ENCODE measurements around the gene SEMA3E. TPM values are rescaled to one million over a fixed set of nuclear protein-coding genes. Genes with fewer than 3 reads are reported as not detected.
"Not testable (repeated sequence)": the region's sequence is repeated elsewhere in the genome, so short reads cannot be mapped to it uniquely, and the experiment has no call there.

The SEMA3E gene
- total and polyA plus RNA-seq, 2 experiments from 2014 or later: 7.0 to 14.0 TPM

DNA sequence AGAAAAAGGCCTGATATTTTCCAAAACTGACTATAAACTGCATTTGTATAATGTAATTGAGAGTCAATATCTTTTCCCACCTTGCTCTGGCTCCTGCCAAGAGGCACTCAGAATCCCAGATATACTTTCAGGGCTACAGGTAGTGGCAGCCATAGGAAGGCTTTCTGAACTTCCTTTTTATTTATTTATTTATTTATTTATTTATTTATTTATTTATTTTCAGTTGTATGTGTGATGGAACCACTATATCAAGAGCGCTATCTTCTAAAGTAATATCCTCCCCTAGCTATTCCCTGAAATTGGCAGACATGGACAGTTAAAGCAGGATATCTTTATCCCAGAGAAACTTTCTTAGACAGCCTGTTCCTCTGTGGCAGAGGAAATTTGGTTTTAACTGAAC is 86.7 kb downstream of the SEMA3E start:
- Histone ChIP-seq H3K9me3 (ENCODE audit: low read depth) (no peaks in the 10 kb centered on the region), H3K27ac (no peak overlapping the region), H3K4me1 (ENCODE audit: insufficient read depth) (no peaks in the 10 kb centered on the region), H3K36me3 (replicated peaks; ENCODE audit: insufficient read depth, low read depth) (no peaks in the 10 kb centered on the region), H3K9me2 (replicated peaks; ENCODE audit: insufficient read depth) (no peaks in the 10 kb centered on the region), H3K4me3 (no peak overlapping the region), H3K79me2 (no peaks in the 10 kb centered on the region), H2AFZ (no peak overlapping the region), H4K20me1 (ENCODE audit: insufficient read depth, poor library complexity, severe bottlenecking) (no peaks in the 10 kb centered on the region), H3K4me2 (no peak overlapping the region), H3K27me3 (no peaks in the 10 kb centered on the region)
- WGBS (ENCODE audit: low lambda C conversion rate, missing lambda C conversion rate): 100% methylated on average over 1 of the region's 1 CpG
- TF ChIP-seq, protein P1, sequence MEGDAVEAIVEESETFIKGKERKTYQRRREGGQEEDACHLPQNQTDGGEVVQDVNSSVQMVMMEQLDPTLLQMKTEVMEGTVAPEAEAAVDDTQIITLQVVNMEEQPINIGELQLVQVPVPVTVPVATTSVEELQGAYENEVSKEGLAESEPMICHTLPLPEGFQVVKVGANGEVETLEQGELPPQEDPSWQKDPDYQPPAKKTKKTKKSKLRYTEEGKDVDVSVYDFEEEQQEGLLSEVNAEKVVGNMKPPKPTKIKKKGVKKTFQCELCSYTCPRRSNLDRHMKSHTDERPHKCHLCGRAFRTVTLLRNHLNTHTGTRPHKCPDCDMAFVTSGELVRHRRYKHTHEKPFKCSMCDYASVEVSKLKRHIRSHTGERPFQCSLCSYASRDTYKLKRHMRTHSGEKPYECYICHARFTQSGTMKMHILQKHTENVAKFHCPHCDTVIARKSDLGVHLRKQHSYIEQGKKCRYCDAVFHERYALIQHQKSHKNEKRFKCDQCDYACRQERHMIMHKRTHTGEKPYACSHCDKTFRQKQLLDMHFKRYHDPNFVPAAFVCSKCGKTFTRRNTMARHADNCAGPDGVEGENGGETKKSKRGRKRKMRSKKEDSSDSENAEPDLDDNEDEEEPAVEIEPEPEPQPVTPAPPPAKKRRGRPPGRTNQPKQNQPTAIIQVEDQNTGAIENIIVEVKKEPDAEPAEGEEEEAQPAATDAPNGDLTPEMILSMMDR (IDR thresholded peaks at IDR 0.05; ENCODE audit: poor library complexity): no peak
- TF ChIP-seq EZH2 (IDR thresholded peaks at IDR 0.05; ENCODE audit: borderline replicate concordance) (no peak), EZH2phosphoT487 (IDR thresholded peaks at IDR 0.05; ENCODE audit: low read depth, severe bottlenecking, unreplicated experiment) (no peak)
- DNase-seq (ENCODE audit: low spot score): no peak

DNA sequence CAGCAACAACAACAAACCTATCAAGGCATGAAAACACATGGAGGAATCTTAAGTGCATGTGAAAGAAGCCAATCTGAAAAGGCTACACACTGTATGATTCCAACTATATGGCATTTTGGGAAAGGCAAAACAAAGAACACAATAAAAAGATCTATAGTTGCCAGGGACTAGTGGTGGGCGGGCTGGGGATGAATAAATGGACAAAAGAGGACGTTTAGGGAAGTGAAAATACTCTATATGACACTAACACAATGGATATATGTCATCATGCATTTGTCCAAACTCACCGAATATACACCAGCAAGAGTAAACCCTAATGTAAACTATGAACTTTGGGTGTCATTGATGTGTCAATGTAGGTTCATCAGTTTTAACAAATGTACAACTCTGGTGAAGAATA is 89.1 kb downstream of the SEMA3E start:
- Histone ChIP-seq H3K4me3 (no peak overlapping the region), H3K79me2 (no peaks in the 10 kb centered on the region), H3K36me3 (replicated peaks; ENCODE audit: insufficient read depth, low read depth) (no peaks in the 10 kb centered on the region), H3K4me1 (ENCODE audit: insufficient read depth) (no peaks in the 10 kb centered on the region), H3K9me2 (replicated peaks; ENCODE audit: insufficient read depth) (no peaks in the 10 kb centered on the region), H2AFZ (no peak overlapping the region), H3K9me3 (ENCODE audit: low read depth) (no peaks in the 10 kb centered on the region), H3K27me3 (no peaks in the 10 kb centered on the region), H4K20me1 (ENCODE audit: insufficient read depth, poor library complexity, severe bottlenecking) (no peaks in the 10 kb centered on the region), H3K27ac (no peak overlapping the region), H3K4me2 (no peak overlapping the region)
- no peak for DNase-seq (ENCODE audit: low spot score)
- WGBS (ENCODE audit: low lambda C conversion rate, missing lambda C conversion rate): 84% methylated on average over 3 of the region's 3 CpGs
- TF ChIP-seq, protein P1 (IDR thresholded peaks at IDR 0.05; ENCODE audit: poor library complexity): no peak
- TF ChIP-seq EZH2phosphoT487 (IDR thresholded peaks at IDR 0.05; ENCODE audit: low read depth, severe bottlenecking, unreplicated experiment) (no peak), EZH2 (IDR thresholded peaks at IDR 0.05; ENCODE audit: borderline replicate concordance) (no peak)

DNA sequence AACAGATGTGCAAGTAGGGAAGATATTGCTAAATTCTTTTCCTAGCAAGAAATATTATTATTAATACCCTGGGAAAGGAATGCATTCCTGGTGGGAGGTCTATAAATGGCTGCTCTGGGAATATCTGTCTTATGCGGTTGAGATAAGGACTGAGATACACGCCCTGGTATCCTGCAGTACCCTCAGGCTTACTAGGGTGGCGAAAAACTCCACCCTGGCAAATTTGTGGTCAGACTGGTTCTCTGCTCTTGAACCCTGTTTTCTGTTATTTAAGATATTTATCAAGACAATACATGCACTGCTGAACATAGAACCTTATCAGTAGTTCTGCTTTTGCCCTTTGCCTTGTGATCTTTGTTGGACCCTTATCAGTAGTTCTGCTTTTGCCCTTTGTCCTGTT is 96.4 kb downstream of the SEMA3E start:
- not testable (repeated sequence) for H3K36me3 ChIP-seq (replicated peaks; ENCODE audit: insufficient read depth, low read depth); H2AFZ ChIP-seq; H3K4me1 ChIP-seq (ENCODE audit: insufficient read depth); DNase-seq (ENCODE audit: low spot score); H3K27ac ChIP-seq; H3K4me2 ChIP-seq; H3K9me2 ChIP-seq (replicated peaks; ENCODE audit: insufficient read depth); H3K9me3 ChIP-seq (ENCODE audit: low read depth); H3K4me3 ChIP-seq; H3K79me2 ChIP-seq; H4K20me1 ChIP-seq (ENCODE audit: insufficient read depth, poor library complexity, severe bottlenecking); H3K27me3 ChIP-seq
- WGBS (ENCODE audit: low lambda C conversion rate, missing lambda C conversion rate): 72% methylated on average over 3 of the region's 3 CpGs

DNA sequence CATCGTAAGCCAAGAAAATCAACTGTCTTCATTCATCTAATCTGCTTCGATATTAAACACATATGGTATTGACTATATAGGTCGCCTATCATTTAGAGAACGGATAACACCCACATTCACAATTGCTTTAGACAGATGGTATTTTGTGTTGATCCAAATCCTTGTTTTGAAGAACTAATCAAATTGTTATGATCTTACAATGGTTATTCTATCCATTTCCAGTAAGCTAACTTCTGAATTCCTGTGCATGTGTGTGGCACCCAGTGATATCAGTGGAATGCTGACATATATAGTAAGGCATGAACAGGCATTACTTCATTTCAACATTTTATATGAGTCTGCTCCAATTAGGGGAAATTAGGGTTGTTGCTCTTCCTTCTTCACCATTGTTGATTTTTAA is 98.8 kb downstream of the SEMA3E start:
- Histone ChIP-seq H3K4me1 (ENCODE audit: insufficient read depth) (peaks cover 5% of the 10 kb centered on the region), H3K79me2 (no peaks in the 10 kb centered on the region), H3K36me3 (replicated peaks; ENCODE audit: insufficient read depth, low read depth) (no peaks in the 10 kb centered on the region), H3K9me3 (ENCODE audit: low read depth) (no peaks in the 10 kb centered on the region), H4K20me1 (ENCODE audit: insufficient read depth, poor library complexity, severe bottlenecking) (no peaks in the 10 kb centered on the region), H2AFZ (no peak overlapping the region), H3K4me2 (no peak overlapping the region), H3K4me3 (no peak overlapping the region), H3K27ac (no peak overlapping the region), H3K9me2 (replicated peaks; ENCODE audit: insufficient read depth) (no peaks in the 10 kb centered on the region), H3K27me3 (no peaks in the 10 kb centered on the region)
- TF ChIP-seq EZH2 (IDR thresholded peaks at IDR 0.05; ENCODE audit: borderline replicate concordance) (no peak), EZH2phosphoT487 (IDR thresholded peaks at IDR 0.05; ENCODE audit: low read depth, severe bottlenecking, unreplicated experiment) (no peak)
- TF ChIP-seq, protein P1 (IDR thresholded peaks at IDR 0.05; ENCODE audit: poor library complexity): no peak
- 91% methylated on average over 4 of the region's 4 CpGs for WGBS (ENCODE audit: low lambda C conversion rate, missing lambda C conversion rate)
- DNase-seq (ENCODE audit: low spot score): no peak
